Activated CD4-positive, CD25-positive, alpha-beta regulatory T cell treated with anti-CD3 and anti-CD28 coated beads, Interleukin-2, amount 50 U/mL, for 16 hours (primary cell): ENCODE data around the gene CDK2.

Experiments
- DNase-seq: peaks from one replicate; pipeline ENCODE4 v3.0.0-alpha.2; 2020; ENCODE audit warnings: low read depth, low spot score

CDK2 gene

GRCh38 chr12:55937981-55938380 lies 28.6 kb upstream of the CDK2 start:
- DNase-seq = no peak

- DNase-seq = no peak
Observed at GRCh38 chr12:55938826-55939501, 27.7 kb upstream of the CDK2 start.

- peak; percentile 71 for DNase-seq
Observed at GRCh38 chr12:55940065-55940732, 26.4 kb upstream of the CDK2 start.

- DNase-seq = no peak
Observed at GRCh38 chr12:55942055-55942454, 24.6 kb upstream of the CDK2 start.

- no peak for DNase-seq
Observed at GRCh38 chr12:55942577-55943136, 24.0 kb upstream of the CDK2 start.

GRCh38 chr12:55946553-55946952 lies 20.1 kb upstream of the CDK2 start:
- no peak for DNase-seq

- no peak for DNase-seq
Observed at GRCh38 chr12:55955344-55955743, 11.3 kb upstream of the CDK2 start.

GRCh38 chr12:55955800-55956508 lies 10.7 kb upstream of the CDK2 start:
- no peak for DNase-seq

- no peak for DNase-seq
Observed at GRCh38 chr12:55957106-55957859, 9.3 kb upstream of the CDK2 start.

- no peak for DNase-seq
Observed at GRCh38 chr12:55963760-55964159, 2.9 kb upstream of the CDK2 start.

GRCh38 chr12:55965240-55965639 lies 1.4 kb upstream of the CDK2 start:
- DNase-seq = no peak

GRCh38 chr12:55965941-55966407 lies 656 bp upstream of the CDK2 start, which contains the start of gene PMEL:
PMEL (minus strand) TSS chr12:55966042; CDS start chr12:55966011, 31 bp downstream.
- DNase-seq = no peak

- DNase-seq = no peak
Observed at GRCh38 chr12:55969356-55969755, 2.7 kb downstream of the CDK2 start.

GRCh38 chr12:55970775-55971174 lies 4.1 kb downstream of the CDK2 start:
- DNase-seq = no peak

- no peak for DNase-seq
Observed at GRCh38 chr12:55972042-55972441, 5.4 kb downstream of the CDK2 start.

GRCh38 chr12:55972456-55972855 lies 5.8 kb downstream of the CDK2 start:
- no peak for DNase-seq

- no peak for DNase-seq
Observed at GRCh38 chr12:55972911-55973598, 6.4 kb downstream of the CDK2 start.

- DNase-seq = peak; percentile 98
Observed at GRCh38 chr12:55973599-55974307, 7.1 kb downstream of the CDK2 start, which contains the start of gene RAB5B. RAB5B (plus strand) TSS chr12:55974078; CDS start chr12:55986961, 12,883 bp downstream.

GRCh38 chr12:55974308-55974730 lies 7.7 kb downstream of the CDK2 start:
- peak; percentile 15 for DNase-seq

GRCh38 chr12:55978393-55978792 lies 11.8 kb downstream of the CDK2 start:
- DNase-seq = no peak
